ENCODE measurements around the gene HSF5.

- TF ChIP-seq CTCF (IDR thresholded peaks at IDR 0.05; ENCODE audit: low read depth, low read length, missing input control) (no peak), RAD21 (IDR thresholded peaks at IDR 0.05) (no peak), ATF3 (IDR thresholded peaks at IDR 0.05) (no peak), EGR1 (IDR thresholded peaks at IDR 0.05; ENCODE audit: low read depth in 2 of 2) (no peak), RXRA (IDR thresholded peaks at IDR 0.05) (no peak), SP1 (IDR thresholded peaks at IDR 0.05) (no peak), ZBTB33 (IDR thresholded peaks at IDR 0.05) (no peak), YY1 (IDR thresholded peaks at IDR 0.05) (no peak), FOXA1 (IDR thresholded peaks at IDR 0.05) (no peak)
- TF ChIP-seq, protein P1, sequence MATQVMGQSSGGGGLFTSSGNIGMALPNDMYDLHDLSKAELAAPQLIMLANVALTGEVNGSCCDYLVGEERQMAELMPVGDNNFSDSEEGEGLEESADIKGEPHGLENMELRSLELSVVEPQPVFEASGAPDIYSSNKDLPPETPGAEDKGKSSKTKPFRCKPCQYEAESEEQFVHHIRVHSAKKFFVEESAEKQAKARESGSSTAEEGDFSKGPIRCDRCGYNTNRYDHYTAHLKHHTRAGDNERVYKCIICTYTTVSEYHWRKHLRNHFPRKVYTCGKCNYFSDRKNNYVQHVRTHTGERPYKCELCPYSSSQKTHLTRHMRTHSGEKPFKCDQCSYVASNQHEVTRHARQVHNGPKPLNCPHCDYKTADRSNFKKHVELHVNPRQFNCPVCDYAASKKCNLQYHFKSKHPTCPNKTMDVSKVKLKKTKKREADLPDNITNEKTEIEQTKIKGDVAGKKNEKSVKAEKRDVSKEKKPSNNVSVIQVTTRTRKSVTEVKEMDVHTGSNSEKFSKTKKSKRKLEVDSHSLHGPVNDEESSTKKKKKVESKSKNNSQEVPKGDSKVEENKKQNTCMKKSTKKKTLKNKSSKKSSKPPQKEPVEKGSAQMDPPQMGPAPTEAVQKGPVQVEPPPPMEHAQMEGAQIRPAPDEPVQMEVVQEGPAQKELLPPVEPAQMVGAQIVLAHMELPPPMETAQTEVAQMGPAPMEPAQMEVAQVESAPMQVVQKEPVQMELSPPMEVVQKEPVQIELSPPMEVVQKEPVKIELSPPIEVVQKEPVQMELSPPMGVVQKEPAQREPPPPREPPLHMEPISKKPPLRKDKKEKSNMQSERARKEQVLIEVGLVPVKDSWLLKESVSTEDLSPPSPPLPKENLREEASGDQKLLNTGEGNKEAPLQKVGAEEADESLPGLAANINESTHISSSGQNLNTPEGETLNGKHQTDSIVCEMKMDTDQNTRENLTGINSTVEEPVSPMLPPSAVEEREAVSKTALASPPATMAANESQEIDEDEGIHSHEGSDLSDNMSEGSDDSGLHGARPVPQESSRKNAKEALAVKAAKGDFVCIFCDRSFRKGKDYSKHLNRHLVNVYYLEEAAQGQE (IDR thresholded peaks at IDR 0.05): no peak
- TF ChIP-seq, protein P2, sequence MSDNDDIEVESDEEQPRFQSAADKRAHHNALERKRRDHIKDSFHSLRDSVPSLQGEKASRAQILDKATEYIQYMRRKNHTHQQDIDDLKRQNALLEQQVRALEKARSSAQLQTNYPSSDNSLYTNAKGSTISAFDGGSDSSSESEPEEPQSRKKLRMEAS (IDR thresholded peaks at IDR 0.05): no peak
These were observed 42.1 kb downstream of the HSF5 start for GRCh38 chr17:58446086-58446485.

Measured in liver (tissue), 3 donors.